Esophagus mucosa (tissue), 1 donor: ENCODE data around the gene MOV10L1. TPM values are rescaled to one million over a fixed set of nuclear protein-coding genes. Genes with fewer than 3 reads are reported as not detected.

ENCODE experiments used
- ATAC-seq: fragments of 200-7000 bp; cut with Tn5 transposase; one replicate; pipeline ENCODE4 v1.9.1; 2020
- total RNA-seq: library from RNA; stranded (reverse); gene quantifications from one replicate; pipeline ENCODE4 v1.2.4, GENCODE V29; 2023
- donor health status: DM: yes; HTN: yes; CAD: no.

The MOV10L1 gene
- total RNA-seq, 1 donor from 2014 or later: 0.12 TPM

- no peak for ATAC-seq
Observed at GRCh38 chr22:50058906-50059880, 30.6 kb upstream of the MOV10L1 start.

GRCh38 chr22:50059881-50060262 lies 29.9 kb upstream of the MOV10L1 start:
- no peak for ATAC-seq

- no peak for ATAC-seq
Observed at GRCh38 chr22:50060441-50061140, 29.2 kb upstream of the MOV10L1 start.

- ATAC-seq: no peak
Observed at GRCh38 chr22:50061141-50061823, 28.5 kb upstream of the MOV10L1 start.

DNA sequence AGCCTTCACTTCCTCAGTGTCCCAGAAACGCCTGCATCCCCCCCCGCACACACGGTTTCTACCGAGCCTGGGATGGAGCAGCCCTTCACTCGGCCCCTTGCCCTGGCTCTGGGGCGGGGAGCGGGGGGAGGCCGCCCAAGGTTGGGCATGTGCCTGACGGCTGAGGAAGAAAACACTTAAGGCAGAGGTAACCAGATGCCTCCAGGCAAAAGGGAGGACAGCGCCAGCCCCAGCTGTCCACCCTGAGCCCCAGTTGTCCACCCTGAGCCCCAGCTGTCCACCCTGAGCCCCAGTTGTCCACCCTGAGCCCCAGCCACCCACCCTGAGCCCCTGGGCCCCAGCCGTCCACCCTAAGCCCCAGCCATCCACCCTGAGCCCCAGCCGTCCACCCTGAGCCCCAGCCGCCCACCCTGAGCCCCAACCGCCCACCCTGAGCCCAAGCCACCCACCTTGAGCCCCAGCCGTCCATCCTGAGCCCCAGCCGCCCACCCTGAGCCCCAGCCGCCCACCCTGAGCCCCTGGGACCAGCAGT lies 27.9 kb upstream of the MOV10L1 start:
- ATAC-seq: no peak

DNA sequence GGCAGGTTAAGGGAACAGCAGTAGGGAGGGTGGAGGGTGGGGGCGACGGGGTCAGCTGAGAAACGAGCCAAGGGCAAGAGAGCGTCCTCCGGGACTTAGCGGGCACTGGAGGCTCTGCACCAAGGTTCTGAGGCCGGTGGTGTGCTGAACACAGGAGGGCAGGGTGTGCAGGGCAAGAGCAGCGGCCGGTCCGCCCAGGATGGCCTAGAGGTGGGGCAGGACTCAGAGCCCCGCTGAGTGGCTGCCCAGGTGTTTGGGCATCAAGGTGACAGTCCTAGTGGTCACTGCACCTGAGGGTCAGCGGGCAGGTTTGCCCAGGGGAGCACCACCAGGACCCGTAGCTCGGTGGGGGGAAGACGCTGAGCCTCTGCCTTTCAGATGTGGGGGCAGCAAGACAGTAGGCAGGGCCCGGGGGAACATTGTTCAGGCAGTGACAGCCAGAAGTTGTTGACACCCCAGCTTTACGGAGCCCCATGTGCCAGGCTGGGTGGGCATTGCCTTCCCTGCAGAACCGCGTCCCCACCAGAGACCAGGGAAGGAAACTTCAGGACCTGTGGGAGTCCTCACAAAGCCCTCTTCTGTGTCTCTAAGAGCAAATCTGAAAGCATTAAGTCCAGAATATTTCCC lies 27.2 kb upstream of the MOV10L1 start:
- ATAC-seq: no peak

DNA sequence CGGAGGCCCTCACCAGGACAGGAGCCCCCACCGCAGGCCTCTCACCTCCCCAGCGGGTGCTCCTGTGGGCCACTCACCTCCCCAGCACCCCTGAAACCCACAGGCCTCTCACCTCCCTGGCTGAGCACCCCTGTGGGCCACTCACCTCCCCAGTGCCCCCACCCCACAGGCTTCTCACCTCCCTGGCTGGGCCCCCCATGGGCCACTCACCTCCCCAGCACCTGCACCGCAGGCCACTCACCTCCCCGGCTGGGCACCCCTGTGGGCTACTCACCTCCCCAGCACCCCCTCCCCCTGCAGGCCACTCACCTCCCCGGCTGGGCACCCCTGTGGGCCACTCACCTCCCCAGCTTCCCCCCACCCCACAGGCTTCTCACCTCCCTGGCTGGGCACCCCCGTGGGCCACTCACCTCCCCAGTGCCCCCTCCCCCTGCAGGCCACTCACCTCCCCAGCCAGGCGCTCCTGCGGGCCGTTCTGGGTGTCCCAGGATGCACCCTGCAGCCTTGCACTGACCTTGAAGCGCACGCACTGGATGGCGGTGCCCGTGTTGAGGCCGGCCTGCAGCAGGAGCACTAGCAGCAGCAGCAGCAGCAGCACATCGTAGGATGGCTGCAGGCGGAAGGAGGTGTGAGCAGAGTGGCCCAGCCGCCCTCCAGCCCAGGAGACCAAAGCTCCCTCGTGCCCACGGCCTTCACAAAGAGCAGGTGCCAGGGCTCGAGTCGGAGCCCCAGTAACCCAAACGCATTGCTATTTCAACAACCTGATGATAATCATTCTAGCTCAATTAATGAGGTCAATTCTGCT lies 26.0 kb upstream of the MOV10L1 start:
- ATAC-seq: peak; percentile 27

GRCh38 chr22:50064453-50064852 lies 25.4 kb upstream of the MOV10L1 start:
- ATAC-seq: no peak

GRCh38 chr22:50067244-50067643 lies 22.6 kb upstream of the MOV10L1 start:
- no peak for ATAC-seq

DNA sequence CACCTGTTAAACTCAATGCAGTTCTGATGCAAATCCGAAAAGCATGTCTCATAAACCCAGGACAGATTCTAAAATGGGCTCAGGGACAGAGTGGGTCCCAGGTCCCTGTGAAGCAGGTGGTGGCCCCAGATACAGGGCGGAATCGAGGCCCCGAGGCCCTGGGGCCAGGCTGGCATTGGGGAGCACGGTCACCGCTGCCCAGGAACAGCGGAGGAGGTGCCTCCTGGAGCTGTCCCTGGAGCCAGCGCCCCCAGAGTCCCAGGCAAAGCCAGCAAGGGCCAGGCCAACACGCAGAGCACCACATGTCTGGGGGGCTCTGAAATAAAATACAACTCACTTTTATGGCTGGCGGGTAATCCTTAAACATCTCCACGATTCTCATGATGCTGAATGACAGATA lies 21.7 kb upstream of the MOV10L1 start:
- ATAC-seq: no peak

DNA sequence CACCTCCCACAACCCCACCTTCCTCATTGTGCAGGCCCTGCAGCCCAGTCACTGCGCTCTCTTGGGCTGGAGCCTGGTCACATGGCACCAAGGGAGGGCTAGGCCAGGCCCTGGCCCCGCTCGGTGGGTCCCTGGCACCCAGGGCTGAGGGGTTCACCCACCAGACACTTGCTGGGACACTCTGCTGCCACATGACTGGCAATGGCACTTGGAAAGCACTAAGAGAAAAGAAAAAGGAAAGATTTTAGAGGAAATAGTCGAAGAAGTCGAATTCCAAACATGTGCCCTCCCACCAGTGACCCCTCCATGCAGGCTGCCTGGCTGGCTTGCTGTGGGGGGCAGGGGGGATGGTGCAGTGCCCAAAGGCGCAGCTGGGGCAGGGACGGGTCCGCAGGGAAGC lies 19.4 kb upstream of the MOV10L1 start:
- no peak for ATAC-seq

DNA sequence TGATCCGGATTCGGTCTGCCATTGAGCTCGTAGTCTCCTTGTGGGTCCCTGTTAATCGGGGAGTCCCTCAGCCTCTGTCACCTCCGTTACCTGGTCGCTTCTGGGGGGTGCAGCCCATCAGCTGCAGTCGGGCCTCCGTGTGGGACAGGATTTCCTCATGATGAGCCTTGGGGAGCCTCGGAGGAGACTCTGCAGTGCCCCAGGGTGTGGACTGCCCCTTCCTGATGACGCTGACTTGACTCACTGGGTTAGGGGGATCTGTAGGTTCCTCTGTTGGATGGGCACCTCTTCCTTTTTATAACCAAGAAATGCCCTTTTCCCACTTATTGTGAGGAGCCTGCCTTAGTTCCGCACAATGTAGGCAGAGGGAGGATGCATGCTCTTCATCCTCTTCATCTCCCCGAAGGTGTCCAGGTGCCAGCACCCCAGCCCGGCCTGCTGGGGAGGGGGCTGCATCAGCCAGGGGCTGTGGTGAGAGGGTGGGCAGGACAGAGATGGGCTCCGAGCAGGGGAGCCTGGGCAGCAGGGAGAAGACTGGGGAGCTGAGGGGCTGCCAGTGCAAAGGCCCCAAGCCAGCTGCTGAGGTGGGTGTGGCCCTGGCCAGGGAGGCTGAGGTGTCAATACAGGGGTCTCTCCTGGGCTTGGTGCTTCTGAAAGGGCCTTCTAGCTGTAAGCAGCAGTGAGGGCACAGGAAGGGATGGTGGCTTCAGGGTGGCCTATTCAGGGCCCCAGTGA lies 18.2 kb upstream of the MOV10L1 start:
- ATAC-seq: no peak

DNA sequence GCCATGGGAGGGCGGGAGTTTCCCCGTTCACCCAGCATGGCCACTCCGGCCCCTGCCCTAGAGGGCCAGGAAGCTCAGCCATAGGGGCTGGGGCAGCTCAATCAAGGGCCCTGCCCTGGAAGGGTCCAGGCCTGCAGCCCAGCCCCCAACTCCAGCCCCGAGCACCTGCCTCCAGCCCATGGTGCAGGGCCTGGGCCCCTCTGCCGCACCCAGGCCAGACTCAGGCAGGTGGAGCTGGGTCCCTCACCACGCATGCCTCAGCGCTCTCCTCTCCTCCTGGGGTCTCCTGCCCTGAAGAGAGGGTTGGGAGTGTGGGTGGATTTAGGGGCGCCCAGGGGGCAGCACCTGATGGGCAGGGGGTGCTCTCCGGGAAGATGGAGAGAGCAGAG lies 17.6 kb upstream of the MOV10L1 start:
- peak; percentile 14 for ATAC-seq

GRCh38 chr22:50072714-50073538 lies 16.9 kb upstream of the MOV10L1 start:
- no peak for ATAC-seq

GRCh38 chr22:50074056-50074455 lies 15.8 kb upstream of the MOV10L1 start:
- ATAC-seq: peak; percentile 28

DNA sequence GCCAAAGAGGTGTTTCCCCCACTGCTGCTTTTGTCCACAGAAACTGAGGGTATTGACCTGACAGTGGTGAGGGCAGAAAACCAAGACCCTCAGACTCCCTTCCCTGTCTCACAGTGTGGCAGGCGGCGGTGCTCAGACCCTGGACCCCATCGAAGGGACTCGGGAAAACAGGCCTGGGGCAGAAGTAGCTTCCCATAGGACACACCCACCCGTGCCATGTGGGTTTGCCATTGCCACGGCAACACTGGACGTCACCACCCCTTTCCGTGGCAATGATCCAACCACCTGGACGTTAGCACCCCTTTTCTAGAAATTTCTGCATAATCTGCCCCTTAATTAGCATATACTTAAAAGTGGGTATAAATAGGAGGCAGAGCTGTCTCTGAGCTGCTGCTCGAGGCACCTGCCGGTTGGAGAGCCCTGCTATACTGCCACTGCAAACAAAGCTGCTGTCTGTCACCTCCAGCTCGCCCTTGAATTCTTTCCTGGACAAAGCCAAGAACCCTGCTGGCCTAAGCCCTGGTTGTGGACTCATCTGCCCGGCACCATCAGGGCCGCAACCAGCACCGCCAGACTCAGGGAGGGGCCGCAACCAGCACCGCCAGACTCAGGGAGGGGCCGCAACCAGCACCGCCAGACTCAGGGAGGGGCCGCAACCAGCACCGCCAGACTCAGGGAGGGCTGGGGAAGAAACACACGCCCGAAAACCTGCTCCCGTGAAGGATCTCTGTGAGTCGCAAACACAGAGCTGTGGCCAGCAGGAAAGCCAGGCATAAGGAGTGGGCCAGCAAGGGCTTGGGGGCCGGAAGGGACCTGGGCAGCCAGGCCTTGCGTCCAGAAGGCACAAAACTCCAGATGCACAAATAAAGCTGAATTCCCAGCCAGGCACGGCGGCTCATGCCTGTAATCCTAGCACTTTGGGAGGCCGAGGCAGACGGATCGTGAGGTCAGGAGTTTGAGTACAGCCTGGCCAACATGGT lies 15.0 kb upstream of the MOV10L1 start:
- ATAC-seq: peak; percentile 39

- no peak for ATAC-seq
Observed at GRCh38 chr22:50076646-50077535, 12.9 kb upstream of the MOV10L1 start.

- ATAC-seq: no peak
Observed at GRCh38 chr22:50078246-50078645, 11.6 kb upstream of the MOV10L1 start.
